ENCODE results near the gene HMGA1. TPM values are rescaled to one million over a fixed set of nuclear protein-coding genes. Genes with fewer than 3 reads are reported as not detected.

The HMGA1 gene
- total and polyA plus RNA-seq, 2 experiments from 2014 or later: 1,411 to 2,052 TPM

- H3K27ac Mint-ChIP-seq: no peak overlapping the region
- ATAC-seq (no peak), DNase-seq (ENCODE audit: low spot score) (no peak)
- TF ChIP-seq JUNB (IDR thresholded peaks at IDR 0.05; ENCODE audit: unreplicated experiment) (no peak), EZH2phosphoT487 (IDR thresholded peaks at IDR 0.05; ENCODE audit: unreplicated experiment) (no peak), POLR2AphosphoS5 (IDR thresholded peaks at IDR 0.05; ENCODE audit: low read depth) (no peak), CTCF (conservative IDR thresholded peaks at IDR 0.05; ENCODE audit: low read depth in 2 of 2) (no peak; a peak in 1 of 4 replicates), REST (IDR thresholded peaks at IDR 0.05; ENCODE audit: unreplicated experiment) (no peak), ZNF114 (CRISPR knock-in tag; IDR thresholded peaks at IDR 0.05) (no peak)
- Histone ChIP-seq H3K27me3 (ENCODE audit: insufficient read depth) (no peaks in the 10 kb centered on the region), H2AFZ (no peak overlapping the region), H3K4me2 (no peak overlapping the region), H3K4me1 (ENCODE audit: insufficient read depth) (no peaks in the 10 kb centered on the region), H3K4me3 (no peak overlapping the region), H3K36me3 (ENCODE audit: insufficient read depth) (no peaks in the 10 kb centered on the region), H3F3A (replicated peaks; ENCODE audit: low read depth) (no peaks in the 10 kb centered on the region), H3K79me2 (replicated peaks; ENCODE audit: insufficient read depth) (no peaks in the 10 kb centered on the region), H3K9me2 (ENCODE audit: insufficient read depth) (no peaks in the 10 kb centered on the region), H3K27ac (ENCODE audit: low read depth) (no peak overlapping the region), H4K20me1 (replicated peaks; ENCODE audit: insufficient read depth) (no peaks in the 10 kb centered on the region)
- peaks cover 5% of the 10 kb centered on the region; the same call in 2 of the 3 replicates for H3K4me1 Mint-ChIP-seq
- peaks cover 7% of the 10 kb centered on the region for H3K27me3 Mint-ChIP-seq (ENCODE audit: insufficient read depth, low read depth, poor library complexity)
- no peak overlapping the region for H3K4me3 Mint-ChIP-seq
- H3K9me3 Mint-ChIP-seq: no peaks in the 10 kb centered on the region
- no peaks in the 10 kb centered on the region; the same call in 2 of the 3 replicates for H3K36me3 Mint-ChIP-seq (ENCODE audit: low read depth)
These were observed 39.5 kb downstream of the HMGA1 start for GRCh38 chr6:34276191-34276590.

- no peaks in the 10 kb centered on the region for H3F3A ChIP-seq (replicated peaks; ENCODE audit: low read depth)
- no peaks in the 10 kb centered on the region for H3K4me1 ChIP-seq (ENCODE audit: insufficient read depth)
- H3K4me3 ChIP-seq: no peak overlapping the region
- H3K27ac ChIP-seq (ENCODE audit: low read depth): no peak overlapping the region
- Mint-ChIP-seq H3K4me3 (no peak overlapping the region), H3K36me3 (ENCODE audit: low read depth) (no peaks in the 10 kb centered on the region; the same call in 2 of the 3 replicates), H3K27ac (no peak overlapping the region), H3K4me1 (peaks cover 5% of the 10 kb centered on the region; the same call in 2 of the 3 replicates), H3K9me3 (no peaks in the 10 kb centered on the region), H3K27me3 (ENCODE audit: insufficient read depth, low read depth, poor library complexity) (peaks cover 7% of the 10 kb centered on the region)
- no peak for TF ChIP-seq EZH2phosphoT487 (IDR thresholded peaks at IDR 0.05; ENCODE audit: unreplicated experiment)
- TF ChIP-seq CREB1 (CRISPR knock-in tag; IDR thresholded peaks at IDR 0.05; ENCODE audit: low read depth): no peak
- TF ChIP-seq STAT1 (IDR thresholded peaks at IDR 0.05; ENCODE audit: unreplicated experiment): no peak
- TF ChIP-seq CTCF (conservative IDR thresholded peaks at IDR 0.05; ENCODE audit: low read depth in 2 of 2): no peak
- no peaks in the 10 kb centered on the region for H4K20me1 ChIP-seq (replicated peaks; ENCODE audit: insufficient read depth)
- H3K79me2 ChIP-seq (replicated peaks; ENCODE audit: insufficient read depth): no peaks in the 10 kb centered on the region
- H3K4me2 ChIP-seq: no peak overlapping the region
- 0 out of 2 replicates have a peak, but pooled peaks cover 5% of the 10 kb centered on the region for H3K36me3 ChIP-seq (ENCODE audit: insufficient read depth)
- DNase-seq (ENCODE audit: low spot score) (no peak), ATAC-seq (peak; percentile 17; the same call in 1 of the 3 replicates)
- H3K9me2 ChIP-seq (ENCODE audit: insufficient read depth): no peaks in the 10 kb centered on the region
- no peaks in the 10 kb centered on the region for H3K27me3 ChIP-seq (ENCODE audit: insufficient read depth)
- no peak overlapping the region for H2AFZ ChIP-seq
These were observed 40.4 kb downstream of the HMGA1 start for GRCh38 chr6:34276881-34277762.
